GM19324 (cell line): ENCODE measurements around the gene GSDMA.
"Not testable (repeated sequence)": the region's sequence is repeated elsewhere in the genome, so short reads cannot be mapped to it uniquely, and the experiment has no call there.

Source experiments
- ATAC-seq: cut with Tn5 transposase; IDR thresholded peaks from one replicate; pipeline ENCODE4 v1.9.1; 2021; ENCODE audit warnings: mild to moderate bottlenecking, moderate library complexity; ENCODE audit not compliant: unreplicated experiment, low FRiP score

The GSDMA gene

DNA sequence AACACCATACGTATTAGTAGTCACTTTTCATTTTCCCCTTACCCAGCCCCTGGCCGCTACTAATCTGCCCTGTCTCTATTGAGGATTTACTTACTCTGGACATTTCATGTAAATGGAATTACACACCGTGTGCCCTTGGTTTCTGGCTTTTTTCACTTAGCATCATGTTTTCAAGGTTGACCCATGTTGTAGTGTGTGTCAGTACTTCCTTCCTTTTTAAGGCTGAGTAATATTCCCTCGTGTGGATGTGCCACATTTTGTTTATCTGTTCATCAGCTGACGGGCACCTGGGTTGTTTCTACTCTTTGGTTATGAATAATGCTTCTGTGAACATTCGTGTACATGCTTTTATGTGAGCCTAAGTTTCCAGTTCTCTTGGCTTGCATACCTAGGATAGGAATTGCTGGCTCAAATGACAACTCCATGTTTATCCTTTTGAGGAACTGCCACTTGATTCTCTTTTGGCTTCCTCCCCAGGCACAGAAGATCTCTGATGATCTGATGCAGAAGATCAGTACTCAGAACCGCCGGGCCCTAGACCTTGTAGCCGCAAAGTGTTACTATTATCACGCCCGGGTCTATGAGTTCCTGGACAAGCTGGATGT is 25.5 kb downstream of the GSDMA start:
- ATAC-seq, result no peak

DNA sequence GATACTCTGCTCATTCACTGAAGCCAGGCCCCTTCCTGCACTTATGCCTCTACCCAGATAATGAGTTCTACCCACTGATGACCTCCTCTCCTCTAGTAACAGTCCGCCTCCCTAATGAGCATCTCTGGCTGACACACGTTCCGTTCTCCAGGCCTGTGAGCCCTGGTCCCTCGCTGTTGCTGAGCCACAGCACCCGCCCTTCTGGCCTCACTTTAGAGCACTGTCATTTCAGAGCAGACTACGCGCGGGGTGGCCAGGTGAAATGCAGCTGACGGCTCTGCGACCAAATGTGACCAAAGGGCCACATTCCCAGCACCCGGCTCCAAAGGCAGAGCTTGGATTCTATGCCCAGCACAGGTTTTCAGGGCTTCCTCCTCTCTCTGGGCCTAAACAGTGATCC is 31.6 kb downstream of the GSDMA start:
- no peak for ATAC-seq

DNA sequence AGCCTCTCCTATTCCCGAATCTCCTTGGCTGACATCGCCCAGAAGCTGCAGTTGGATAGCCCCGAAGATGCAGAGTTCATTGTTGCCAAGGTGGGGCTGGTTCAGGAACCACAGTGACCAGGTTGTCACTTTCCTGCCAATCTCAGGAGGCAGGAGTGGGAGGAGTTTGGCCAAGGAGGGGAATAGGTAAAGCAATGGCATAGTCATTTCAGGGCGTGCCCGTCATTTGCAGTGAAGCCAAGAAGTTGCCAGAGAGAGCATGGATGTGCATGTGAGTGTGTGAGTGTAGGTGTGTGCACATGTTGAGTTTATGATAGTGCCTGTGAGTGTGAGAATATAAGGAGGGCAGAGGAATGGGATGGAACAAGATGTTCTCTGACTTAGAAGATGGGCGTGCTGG is 32.6 kb downstream of the GSDMA start:
- no peak for ATAC-seq

DNA sequence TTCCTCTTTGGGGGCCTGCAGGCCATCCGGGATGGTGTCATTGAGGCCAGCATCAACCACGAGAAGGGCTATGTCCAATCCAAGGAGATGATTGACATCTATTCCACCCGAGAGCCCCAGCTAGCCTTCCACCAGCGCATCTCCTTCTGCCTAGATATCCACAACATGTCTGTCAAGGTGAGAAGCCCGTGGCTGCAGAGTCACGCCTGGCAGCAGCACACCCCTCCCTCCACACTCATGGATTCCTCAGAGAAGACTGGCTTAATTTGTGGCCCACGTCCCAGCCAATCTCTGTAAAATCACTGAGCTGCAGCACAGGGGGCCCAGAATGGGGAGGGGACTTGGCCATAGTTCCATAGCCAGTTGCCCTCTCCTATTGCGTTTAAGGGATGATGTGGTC is 33.4 kb downstream of the GSDMA start:
- no peak for ATAC-seq

DNA sequence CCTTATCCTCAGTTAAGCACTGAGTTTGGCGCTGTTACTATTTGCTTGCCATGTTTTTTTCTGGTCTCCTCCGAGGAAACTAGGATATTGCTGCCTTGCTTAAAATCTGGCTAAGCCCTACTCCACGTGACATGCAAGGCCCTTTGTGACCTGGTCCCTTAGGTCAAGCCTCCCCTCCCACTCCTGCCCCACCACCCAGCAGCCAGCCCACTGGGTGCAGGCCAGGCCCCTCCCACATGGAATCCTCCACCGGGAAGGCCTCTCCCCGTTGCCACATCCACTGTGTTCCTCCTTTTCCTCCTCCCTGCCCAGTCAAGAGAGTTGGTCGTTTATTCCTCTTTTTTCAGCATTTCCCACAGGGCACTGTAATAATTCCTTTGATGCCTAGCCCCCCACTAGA is 34.0 kb downstream of the GSDMA start:
- no peak for ATAC-seq

DNA sequence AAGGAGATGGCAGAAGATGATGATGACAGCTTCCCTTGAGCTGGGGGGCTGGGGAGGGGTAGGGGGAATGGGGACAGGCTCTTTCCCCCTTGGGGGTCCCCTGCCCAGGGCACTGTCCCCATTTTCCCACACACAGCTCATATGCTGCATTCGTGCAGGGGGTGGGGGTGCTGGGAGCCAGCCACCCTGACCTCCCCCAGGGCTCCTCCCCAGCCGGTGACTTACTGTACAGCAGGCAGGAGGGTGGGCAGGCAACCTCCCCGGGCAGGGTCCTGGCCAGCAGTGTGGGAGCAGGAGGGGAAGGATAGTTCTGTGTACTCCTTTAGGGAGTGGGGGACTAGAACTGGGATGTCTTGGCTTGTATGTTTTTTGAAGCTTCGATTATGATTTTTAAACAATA is 34.7 kb downstream of the GSDMA start:
- no peak for ATAC-seq

DNA sequence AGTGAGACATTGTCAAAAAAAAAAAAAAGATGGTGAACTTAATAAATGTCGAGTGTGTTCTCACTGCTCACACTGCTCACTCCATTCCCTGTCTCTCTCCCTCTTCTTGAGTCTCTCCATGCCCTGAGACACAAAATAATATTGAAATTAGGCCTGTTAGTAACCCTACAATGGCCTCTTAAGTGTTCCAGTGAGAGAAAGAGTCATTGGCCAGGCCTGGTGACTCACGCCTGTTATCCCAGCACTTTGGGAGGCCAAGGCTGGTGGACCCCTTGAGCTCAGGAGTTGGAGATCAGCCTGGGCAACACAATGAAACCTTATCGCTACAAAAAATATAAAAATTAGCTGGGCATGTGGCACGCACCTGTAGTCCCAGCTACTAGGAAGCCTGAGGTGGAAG is 36.3 kb downstream of the GSDMA start:
- no peak for ATAC-seq

DNA sequence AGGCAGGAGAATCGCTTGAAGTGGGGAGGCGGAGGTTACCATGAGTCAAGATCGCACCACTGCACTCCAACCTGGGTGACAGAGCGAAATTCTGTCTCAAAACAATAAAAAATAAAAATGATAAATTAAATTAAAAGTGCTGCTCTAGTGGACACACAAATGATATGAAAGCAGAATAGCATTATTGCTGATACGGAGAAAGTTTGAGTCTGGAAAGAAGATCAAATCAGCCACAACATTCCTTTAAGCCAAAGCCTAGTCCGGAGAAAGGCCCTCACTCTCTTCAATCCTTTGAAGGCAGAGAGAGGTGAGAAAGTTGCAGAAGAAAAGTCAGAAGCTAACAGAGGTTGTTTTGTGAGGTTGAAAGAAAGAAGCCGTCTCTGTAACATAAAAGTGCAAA is 37.4 kb downstream of the GSDMA start:
- no peak for ATAC-seq

DNA sequence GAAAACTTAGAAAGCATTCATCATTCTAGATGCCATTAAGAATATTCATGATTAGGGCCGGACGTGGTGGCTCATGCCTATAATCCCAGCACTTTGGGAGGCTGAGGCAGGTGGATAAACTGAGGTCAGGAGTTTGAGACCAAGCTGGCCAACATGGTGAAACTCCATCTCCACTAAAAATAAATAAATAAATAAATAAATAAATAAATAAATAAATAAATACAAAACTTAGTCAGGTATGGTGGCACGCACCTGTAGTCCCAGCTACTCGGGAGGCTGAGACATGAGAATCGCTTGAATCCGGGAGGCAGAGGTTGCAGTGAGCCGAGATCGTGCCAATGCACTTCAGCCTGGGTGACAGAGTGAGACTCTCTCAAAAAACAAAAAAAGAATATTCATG is 38.5 kb downstream of the GSDMA start:
- ATAC-seq, result not testable (repeated sequence)

DNA sequence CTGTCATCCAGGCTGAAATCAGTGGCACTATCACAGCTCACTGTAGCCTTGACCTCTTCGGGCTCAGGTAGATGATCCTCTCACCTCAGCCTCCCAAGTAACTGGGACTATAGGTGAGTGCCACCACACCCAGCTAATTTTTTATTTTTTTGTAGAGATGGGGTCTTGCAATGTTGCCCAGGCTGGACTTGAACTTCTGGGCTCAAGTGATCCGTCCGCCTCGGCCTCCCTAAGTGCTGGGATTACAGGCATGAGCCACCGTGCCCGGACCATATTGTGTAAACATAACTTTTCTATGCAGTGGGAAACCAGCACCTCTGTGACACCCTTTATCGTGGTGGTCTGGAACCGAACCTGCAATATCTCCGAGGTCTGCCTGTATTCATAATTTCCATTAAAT is 41.3 kb downstream of the GSDMA start:
- ATAC-seq, result no peak

DNA sequence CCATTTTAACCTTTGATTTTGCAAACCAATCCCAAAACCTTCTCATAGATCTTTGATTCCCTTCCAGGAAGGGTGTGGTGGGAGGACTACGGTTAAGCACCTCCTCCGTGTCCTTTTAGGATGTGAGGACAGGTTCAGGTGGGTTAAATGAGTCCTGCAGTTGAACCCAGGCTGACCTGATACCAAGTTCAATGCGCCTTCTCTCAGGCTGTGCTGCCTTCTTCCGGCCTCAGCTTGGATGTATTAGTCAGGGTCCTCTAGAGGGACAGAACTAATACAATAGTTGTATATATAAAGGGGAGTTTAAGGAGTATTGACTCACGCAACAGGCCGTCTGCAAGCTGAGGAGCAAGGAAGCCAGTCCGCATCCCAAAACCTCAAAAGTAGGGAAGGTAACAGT is 41.9 kb downstream of the GSDMA start:
- no peak for ATAC-seq

DNA sequence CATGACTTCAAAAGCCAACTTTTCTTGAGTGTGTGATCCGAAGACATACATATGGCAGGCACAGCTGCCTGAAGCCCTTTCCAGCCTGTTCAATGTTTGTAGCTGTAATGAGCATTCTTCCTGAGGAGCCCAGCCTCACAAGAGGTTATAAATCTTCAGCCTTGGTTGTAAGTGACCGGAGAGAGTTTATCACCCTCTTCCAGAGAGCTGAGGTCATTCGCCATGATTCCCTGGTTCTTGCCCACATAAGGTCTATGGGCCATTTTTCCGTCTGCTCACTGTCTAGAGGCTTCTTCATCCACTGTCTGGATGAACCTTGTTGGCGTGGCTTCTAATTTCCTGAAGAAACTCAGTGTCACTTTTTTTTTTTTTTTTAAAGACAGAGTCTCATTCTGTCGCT is 42.7 kb downstream of the GSDMA start:
- no peak for ATAC-seq

DNA sequence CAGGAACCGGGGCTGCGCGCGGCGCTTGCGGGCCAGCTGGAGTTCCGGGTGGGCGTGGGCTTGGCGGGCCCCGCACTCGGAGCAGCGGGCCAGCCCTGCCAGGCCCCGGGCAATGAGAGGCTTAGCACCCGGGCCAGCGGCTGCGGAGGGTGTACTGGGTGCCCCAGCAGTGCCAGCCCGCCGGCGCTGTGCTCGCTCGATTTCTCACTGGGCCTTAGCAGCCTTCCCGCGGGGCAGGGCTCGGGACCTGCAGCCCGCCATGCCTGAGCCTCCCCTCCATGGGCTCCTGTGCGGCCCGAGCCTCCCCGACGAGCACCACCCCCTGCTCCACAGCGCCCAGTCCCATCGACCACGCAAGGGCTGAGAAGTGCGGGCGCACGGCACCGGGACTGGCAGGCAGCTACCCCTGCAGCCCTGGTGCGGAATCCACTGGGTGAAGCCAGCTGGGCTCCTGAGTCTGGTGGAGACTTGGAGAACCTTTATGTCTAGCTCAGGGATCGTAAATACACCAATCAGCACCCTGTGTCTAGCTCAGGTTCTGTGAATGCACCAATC is 48.2 kb downstream of the GSDMA start:
- not testable (repeated sequence) for ATAC-seq

DNA sequence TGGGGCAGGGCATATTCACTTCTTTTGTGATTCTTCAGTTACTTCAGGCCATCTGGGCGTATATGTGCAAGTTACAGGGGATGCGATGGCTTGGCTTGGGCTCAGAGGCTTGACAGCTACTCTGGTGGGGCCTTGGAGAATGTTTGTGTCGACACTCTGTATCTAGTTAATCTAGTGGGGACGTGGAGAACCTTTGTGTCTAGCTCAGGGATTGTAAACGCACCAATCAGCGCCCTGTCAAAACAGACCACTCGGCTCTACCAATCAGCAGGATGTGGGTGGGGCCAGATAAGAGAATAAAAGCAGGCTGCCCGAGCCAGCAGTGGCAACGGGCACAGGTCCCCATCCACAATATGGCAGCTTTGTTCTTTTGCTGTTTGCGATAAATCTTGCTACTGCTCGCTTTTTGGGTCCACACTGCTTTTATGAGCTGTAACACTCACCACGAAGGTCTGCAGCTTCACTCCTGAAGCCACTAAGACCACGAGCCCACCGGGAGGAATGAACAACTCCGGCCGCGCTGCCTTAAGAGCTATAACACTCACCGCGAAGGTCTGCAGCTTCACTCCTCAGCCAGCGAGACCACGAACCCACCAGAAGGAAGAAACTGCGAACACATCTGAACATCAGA is 49.3 kb downstream of the GSDMA start:
- ATAC-seq, result not testable (repeated sequence)

DNA sequence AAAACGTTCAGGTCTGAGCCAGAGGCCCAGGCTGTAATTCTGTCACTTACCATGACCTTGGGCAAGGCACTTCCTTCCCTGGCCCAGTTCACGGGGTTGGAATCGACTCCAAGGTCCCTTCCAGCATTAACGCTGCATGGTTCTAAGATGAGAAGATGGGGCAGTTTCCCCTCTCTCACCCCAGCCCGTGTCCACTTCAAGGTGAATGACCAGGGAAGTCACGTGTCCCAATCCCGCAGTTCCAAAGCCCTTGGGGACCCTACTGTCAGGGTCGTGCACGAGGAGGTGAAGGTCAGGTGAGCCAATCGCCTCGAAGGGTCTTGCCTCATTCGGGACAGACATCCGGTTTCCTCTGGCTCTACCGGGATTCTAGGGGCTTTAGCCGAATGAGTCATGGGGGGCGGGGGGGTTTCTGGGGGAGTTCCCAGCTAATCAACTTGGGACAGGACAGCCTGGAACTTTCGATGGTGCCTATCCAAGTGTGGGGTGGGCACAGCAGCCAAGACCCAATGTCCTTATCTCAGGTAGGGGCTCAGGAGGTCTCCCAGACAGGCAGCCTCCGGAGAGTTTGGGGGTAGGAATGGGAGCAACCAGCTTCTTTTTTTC is 51.7 kb downstream of the GSDMA start:
- ATAC-seq, result no peak

DNA sequence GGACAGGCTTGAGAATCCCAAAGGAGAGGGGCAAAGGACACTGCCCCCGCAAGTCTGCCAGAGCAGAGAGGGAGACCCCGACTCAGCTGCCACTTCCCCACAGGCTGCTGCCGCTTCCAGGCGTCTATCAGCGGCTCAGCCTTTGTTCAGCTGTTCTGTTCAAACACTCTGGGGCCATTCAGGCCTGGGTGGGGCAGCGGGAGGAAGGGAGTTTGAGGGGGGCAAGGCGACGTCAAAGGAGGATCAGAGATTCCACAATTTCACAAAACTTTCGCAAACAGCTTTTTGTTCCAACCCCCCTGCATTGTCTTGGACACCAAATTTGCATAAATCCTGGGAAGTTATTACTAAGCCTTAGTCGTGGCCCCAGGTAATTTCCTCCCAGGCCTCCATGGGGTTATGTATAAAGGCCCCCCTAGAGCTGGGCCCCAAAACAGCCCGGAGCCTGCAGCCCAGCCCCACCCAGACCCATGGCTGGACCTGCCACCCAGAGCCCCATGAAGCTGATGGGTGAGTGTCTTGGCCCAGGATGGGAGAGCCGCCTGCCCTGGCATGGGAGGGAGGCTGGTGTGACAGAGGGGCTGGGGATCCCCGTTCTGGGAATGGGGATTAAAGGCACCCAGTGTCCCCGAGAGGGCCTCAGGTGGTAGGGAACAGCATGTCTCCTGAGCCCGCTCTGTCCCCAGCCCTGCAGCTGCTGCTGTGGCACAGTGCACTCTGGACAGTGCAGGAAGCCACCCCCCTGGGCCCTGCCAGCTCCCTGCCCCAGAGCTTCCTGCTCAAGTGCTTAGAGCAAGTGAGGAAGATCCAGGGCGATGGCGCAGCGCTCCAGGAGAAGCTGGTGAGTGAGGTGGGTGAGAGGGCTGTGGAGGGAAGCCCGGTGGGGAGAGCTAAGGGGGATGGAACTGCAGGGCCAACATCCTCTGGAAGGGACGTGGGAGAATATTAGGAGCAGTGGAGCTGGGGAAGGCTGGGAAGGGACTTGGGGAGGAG is 52.5 kb downstream of the GSDMA start, which contains the start of gene CSF3:
Gene CSF3, plus strand, starts transcription at position 436 of the 993 bp plus-strand sequence. Its CDS starts 35 bp downstream, at position 471.
- ATAC-seq, result no peak

DNA sequence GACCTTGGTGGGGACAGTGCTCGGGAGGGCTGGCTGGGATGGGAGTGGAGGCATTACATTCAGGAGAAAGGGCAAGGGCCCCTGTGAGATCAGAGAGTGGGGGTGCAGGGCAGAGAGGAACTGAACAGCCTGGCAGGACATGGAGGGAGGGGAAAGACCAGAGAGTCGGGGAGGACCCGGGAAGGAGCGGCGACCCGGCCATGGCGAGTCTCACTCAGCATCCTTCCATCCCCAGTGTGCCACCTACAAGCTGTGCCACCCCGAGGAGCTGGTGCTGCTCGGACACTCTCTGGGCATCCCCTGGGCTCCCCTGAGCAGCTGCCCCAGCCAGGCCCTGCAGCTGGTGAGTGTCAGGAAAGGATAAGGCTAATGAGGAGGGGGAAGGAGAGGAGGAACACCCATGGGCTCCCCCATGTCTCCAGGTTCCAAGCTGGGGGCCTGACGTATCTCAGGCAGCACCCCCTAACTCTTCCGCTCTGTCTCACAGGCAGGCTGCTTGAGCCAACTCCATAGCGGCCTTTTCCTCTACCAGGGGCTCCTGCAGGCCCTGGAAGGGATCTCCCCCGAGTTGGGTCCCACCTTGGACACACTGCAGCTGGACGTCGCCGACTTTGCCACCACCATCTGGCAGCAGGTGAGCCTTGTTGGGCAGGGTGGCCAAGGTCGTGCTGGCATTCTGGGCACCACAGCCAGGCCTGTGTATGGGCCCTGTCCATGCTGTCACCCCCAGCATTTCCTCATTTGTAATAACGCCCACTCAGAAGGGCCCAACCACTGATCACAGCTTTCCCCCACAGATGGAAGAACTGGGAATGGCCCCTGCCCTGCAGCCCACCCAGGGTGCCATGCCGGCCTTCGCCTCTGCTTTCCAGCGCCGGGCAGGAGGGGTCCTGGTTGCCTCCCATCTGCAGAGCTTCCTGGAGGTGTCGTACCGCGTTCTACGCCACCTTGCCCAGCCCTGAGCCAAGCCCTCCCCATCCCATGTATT is 53.5 kb downstream of the GSDMA start:
- no peak for ATAC-seq

DNA sequence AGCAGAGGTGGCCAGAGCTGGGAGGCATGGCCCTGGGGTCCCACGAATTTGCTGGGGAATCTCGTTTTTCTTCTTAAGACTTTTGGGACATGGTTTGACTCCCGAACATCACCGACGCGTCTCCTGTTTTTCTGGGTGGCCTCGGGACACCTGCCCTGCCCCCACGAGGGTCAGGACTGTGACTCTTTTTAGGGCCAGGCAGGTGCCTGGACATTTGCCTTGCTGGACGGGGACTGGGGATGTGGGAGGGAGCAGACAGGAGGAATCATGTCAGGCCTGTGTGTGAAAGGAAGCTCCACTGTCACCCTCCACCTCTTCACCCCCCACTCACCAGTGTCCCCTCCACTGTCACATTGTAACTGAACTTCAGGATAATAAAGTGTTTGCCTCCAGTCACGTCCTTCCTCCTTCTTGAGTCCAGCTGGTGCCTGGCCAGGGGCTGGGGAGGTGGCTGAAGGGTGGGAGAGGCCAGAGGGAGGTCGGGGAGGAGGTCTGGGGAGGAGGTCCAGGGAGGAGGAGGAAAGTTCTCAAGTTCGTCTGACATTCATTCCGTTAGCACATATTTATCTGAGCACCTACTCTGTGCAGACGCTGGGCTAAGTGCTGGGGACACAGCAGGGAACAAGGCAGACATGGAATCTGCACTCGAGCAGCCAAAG is 54.7 kb downstream of the GSDMA start:
- no peak for ATAC-seq
